Naive thymus-derived CD4-positive, alpha-beta T cell (primary cell): ENCODE data around the gene TMEM212. TPM values are rescaled to one million over a fixed set of nuclear protein-coding genes. Genes with fewer than 3 reads are reported as not detected.
A peak's percentile ranks its signal among the peaks of the same experiment; 100 is the strongest.

Source experiments
- ATAC-seq: fragments of 150-1000 bp; cut with Tn5 transposase; 2 replicates; pipeline ENCODE4 v1.10.0; 2021; ENCODE audit warnings: mild to moderate bottlenecking, moderate library complexity
- CTCF ChIA-PET: fragments of 350-600 bp; sonication (Branson Sonifier 250); formaldehyde crosslinking; loops from one replicate; lab custom pipeline; 2021; ENCODE audit warnings: antibody characterized with exemption; lab: Charles Lee
- POLR2A ChIA-PET: fragments of 350-600 bp; sonication (Branson Sonifier 250); formaldehyde crosslinking; loops from one replicate; lab custom pipeline; 2021; ENCODE audit warnings: antibody characterized with exemption, inconsistent platforms; lab: Charles Lee
- DNase-seq, 9 donors: peaks; one replicate each; pipeline versions ENCODE4 v3.0.0 to v3.0.0-alpha.2; 2020 to 2022; ENCODE audit warnings: mixed read lengths in 1 of 9
- H3K27ac ChIP-seq: one replicate; pipeline ENCODE4 v1.7.0; 2013; ENCODE audit warnings: mild to moderate bottlenecking, low read depth, low read length, moderate library complexity
- H3K27me3 ChIP-seq, 2 donors: one replicate each; pipeline ENCODE4 v1.7.0; 2013; ENCODE audit warnings: low read length in 2 of 2, mild to moderate bottlenecking in 2 of 2, moderate library complexity in 2 of 2; ENCODE audit not compliant: control insufficient read depth in 2 of 2, insufficient read depth in 2 of 2
- H3K36me3 ChIP-seq, 3 experiments: 1 replicate in 2 of 3; 2 replicates in 1 of 3; pipeline ENCODE4 v1.7.0; 2013; ENCODE audit warnings: low read length in 3 of 3, mild to moderate bottlenecking in 3 of 3, moderate library complexity in 1 of 3; ENCODE audit not compliant: insufficient read depth in 3 of 3, control insufficient read depth in 2 of 3
- H3K4me1 ChIP-seq, 2 donors: one replicate each; pipeline ENCODE4 v1.7.0; 2013; ENCODE audit warnings: low read length in 2 of 2, mild to moderate bottlenecking in 2 of 2, moderate library complexity in 1 of 2; ENCODE audit not compliant: control insufficient read depth in 2 of 2, insufficient read depth in 2 of 2
- H3K4me3 ChIP-seq: 2 replicates; pipeline ENCODE4 v1.7.0; 2013; ENCODE audit warnings: mild to moderate bottlenecking, low read length
- H3K9me3 ChIP-seq, 3 experiments: 1 replicate in 2 of 3; 2 replicates in 1 of 3; pipeline ENCODE4 v1.7.0; 2013; ENCODE audit warnings: low read length in 3 of 3; ENCODE audit not compliant: control insufficient read depth in 2 of 3
- H3K27ac Mint-ChIP-seq, 9 donors: one replicate each; pipeline ENCODE4 v1.8.0; 2020 to 2022; ENCODE audit warnings: mixed read lengths in 9 of 9, mild to moderate bottlenecking in 8 of 9, moderate library complexity in 5 of 9, inconsistent platforms in 2 of 9
- H3K27me3 Mint-ChIP-seq, 5 donors: one replicate each; pipeline ENCODE4 v1.8.0; 2021 to 2022; ENCODE audit warnings: mixed read lengths in 5 of 5, mild to moderate bottlenecking in 1 of 5
- H3K36me3 Mint-ChIP-seq, 5 donors: one replicate each; pipeline ENCODE4 v1.8.0; 2020 to 2022; ENCODE audit warnings: mixed read lengths in 5 of 5, mild to moderate bottlenecking in 3 of 5, inconsistent platforms in 1 of 5
- H3K4me1 Mint-ChIP-seq, 7 donors: one replicate each; pipeline ENCODE4 v1.8.0; 2020 to 2022; ENCODE audit warnings: mixed read lengths in 7 of 7, mild to moderate bottlenecking in 3 of 7, inconsistent platforms in 1 of 7
- H3K4me3 Mint-ChIP-seq, 10 donors: one replicate each; pipeline ENCODE4 v1.8.0; 2020 to 2022; ENCODE audit warnings: mild to moderate bottlenecking in 10 of 10, mixed read lengths in 10 of 10, moderate library complexity in 6 of 10, inconsistent platforms in 2 of 10
- H3K9me3 Mint-ChIP-seq, 11 donors: one replicate each; pipeline ENCODE4 v1.8.0; 2020 to 2022; ENCODE audit warnings: mixed read lengths in 11 of 11, mild to moderate bottlenecking in 4 of 11, inconsistent platforms in 1 of 11, moderate library complexity in 1 of 11
- intact Hi-C, 2 donors: fragments of 100-400 bp; cut with micrococcal nuclease; formaldehyde crosslinking; loops; one replicate each; pipeline ENCODE4 v1.15.1; 2023
- polyA plus RNA-seq, 2 donors: library from polyadenylated mRNA; unstranded; fragments of 300-500 nt; fragmentation: Illumina TruSeq; gene quantifications; one replicate each; pipeline ENCODE4 v1.2.3, GENCODE V29; 2021
- total RNA-seq, 6 experiments: library from RNA in 5 of 6; stranded (reverse) in 5 of 6; gene quantifications; 1 replicate in 5 of 6; 2 replicates in 1 of 6; pipeline ENCODE4 v1.2.3 and lab custom pipeline; 2021 to 2026

TMEM212 gene
- total and polyA plus RNA-seq, 7 experiments from 2014 or later: not detected

DNA sequence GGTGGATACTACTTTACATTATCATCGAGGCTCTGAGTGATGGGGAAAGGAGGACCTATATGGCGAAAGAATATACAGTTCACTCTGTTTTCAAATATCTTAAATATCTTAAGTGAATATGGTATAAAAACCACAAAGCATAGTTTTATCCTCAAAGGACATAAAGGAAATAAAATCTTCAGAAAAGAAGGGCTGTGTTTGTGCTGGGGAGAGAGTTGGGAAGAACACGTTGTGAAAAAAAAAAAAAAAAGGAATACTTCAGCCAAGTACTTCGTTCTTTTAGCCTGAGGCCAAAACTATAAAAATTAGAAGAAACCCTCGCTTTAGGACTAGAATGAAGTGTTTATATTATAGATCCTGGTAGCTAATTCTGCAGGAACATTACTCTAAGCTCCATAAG lies 10.2 kb upstream of the TMEM212 start:
- Mint-ChIP-seq H3K27ac (no peak overlapping the region), H3K27me3 (peaks cover under 1 to 34% (median 8%) of the 10 kb centered on the region in 5 donors), H3K36me3 (no peaks in the 10 kb centered on the region), H3K4me3 (no peak overlapping the region), H3K9me3 (peaks cover 0 to 1% (median 0%) of the 10 kb centered on the region in 11 donors), H3K4me1 (peaks cover 0 to 4% (median 2%) of the 10 kb centered on the region in 7 donors)
- no peak for DNase-seq
- Histone ChIP-seq H3K27ac (no peak overlapping the region), H3K4me3 (no peak overlapping the region), H3K27me3 (no peaks in the 10 kb centered on the region), H3K4me1 (no peaks in the 10 kb centered on the region), H3K36me3 (no peaks in the 10 kb centered on the region), H3K9me3 (no peaks in the 10 kb centered on the region)
- ChIA-PET CTCF (no interaction called here), POLR2A (no interaction called here)
- no peak for ATAC-seq
- intact Hi-C loops: loop anchor here in 1 of 2 donors (2.0 kb wide), 1 partner anchor 508 kb away; no protein-coding TSS in a partner anchor

GRCh38 chr3:171833789-171834460 lies 9.2 kb upstream of the TMEM212 start:
- no peaks in the 10 kb centered on the region for H3K4me1 ChIP-seq
- Mint-ChIP-seq H3K27me3 (peaks cover 4 to 34% (median 14%) of the 10 kb centered on the region in 5 donors), H3K27ac (no peak overlapping the region), H3K9me3 (peaks cover 0 to 1% (median 0%) of the 10 kb centered on the region in 11 donors), H3K36me3 (no peaks in the 10 kb centered on the region), H3K4me1 (peaks cover 0 to 6% (median 0%) of the 10 kb centered on the region in 7 donors), H3K4me3 (no peak overlapping the region)
- no peak overlapping the region for H3K4me3 ChIP-seq
- intact Hi-C loops: loop anchor here in 1 of 2 donors (1.0 to 2.0 kb wide), 2 partner anchors 507 to 873 kb away; no protein-coding TSS in a partner anchor
- ChIA-PET POLR2A (no interaction called here), CTCF (no interaction called here)
- DNase-seq (no peak), ATAC-seq (peak; percentile 47)
- no peaks in the 10 kb centered on the region for H3K9me3 ChIP-seq
- H3K36me3 ChIP-seq: no peaks in the 10 kb centered on the region
- H3K27me3 ChIP-seq: no peaks in the 10 kb centered on the region
- H3K27ac ChIP-seq: no peak overlapping the region

DNA sequence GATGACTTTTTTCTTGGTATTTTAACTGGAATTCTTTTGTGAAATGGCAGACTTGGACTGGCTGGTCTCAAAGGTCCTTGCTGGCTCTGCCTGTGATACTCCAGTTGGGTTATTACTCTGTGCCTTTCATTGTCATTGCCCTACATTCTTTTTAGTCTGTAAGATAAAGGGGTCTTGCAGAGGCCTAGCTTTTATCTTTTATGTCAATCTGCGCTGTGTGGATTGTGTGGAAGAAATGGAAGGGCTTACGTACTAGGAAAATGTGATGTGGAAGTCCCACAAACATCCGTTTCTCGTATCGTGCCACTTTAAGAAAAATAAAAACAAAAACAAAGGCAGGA lies 8.7 kb upstream of the TMEM212 start:
- Histone ChIP-seq H3K36me3 (no peaks in the 10 kb centered on the region), H3K9me3 (no peaks in the 10 kb centered on the region), H3K27ac (no peak overlapping the region), H3K4me1 (no peaks in the 10 kb centered on the region), H3K27me3 (no peaks in the 10 kb centered on the region), H3K4me3 (no peak overlapping the region)
- Mint-ChIP-seq H3K4me3 (no peak overlapping the region), H3K4me1 (peaks cover 0 to 6% (median 0%) of the 10 kb centered on the region in 7 donors), H3K27me3 (peaks cover 4 to 30% (median 14%) of the 10 kb centered on the region in 5 donors), H3K36me3 (no peaks in the 10 kb centered on the region), H3K9me3 (peaks cover 0 to 1% (median 0%) of the 10 kb centered on the region in 11 donors), H3K27ac (no peak overlapping the region)
- DNase-seq: no peak
- POLR2A ChIA-PET: no interaction called here
- CTCF ChIA-PET: no interaction called here
- ATAC-seq: no peak
- intact Hi-C loops: loop anchor here in 1 of 2 donors (1.0 kb wide), 1 partner anchor 873 kb away; no protein-coding TSS in a partner anchor

DNA sequence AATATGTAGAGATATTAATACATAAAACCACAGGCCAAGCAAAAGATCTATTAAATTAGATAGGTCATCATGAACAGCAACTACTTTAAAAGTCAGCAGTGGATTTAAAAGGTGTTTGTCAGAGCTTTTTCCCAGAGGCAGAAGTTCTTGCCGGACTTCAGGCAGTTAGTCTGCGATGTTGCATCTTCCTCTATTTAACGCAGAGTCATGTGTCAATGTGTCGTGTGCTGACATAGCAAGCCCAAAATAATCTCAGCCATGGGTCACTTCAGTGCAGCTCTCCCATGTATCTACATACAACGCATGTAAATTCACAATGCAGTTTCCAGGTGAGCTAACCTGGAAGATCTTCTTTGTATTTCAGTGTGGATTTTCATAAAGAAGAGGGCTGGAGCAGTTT lies 8.0 kb upstream of the TMEM212 start:
- ATAC-seq (peak; percentile 57), DNase-seq (no peak)
- ChIA-PET POLR2A (no interaction called here), CTCF (no interaction called here)
- Mint-ChIP-seq H3K4me3 (no peak overlapping the region), H3K27me3 (peaks cover 4 to 29% (median 14%) of the 10 kb centered on the region in 5 donors), H3K36me3 (no peaks in the 10 kb centered on the region), H3K4me1 (peaks cover 0 to 1% (median 0%) of the 10 kb centered on the region in 7 donors), H3K27ac (no peak overlapping the region), H3K9me3 (peaks cover 0 to 1% (median 0%) of the 10 kb centered on the region in 11 donors)
- H3K27ac ChIP-seq: no peak overlapping the region
- H3K36me3 ChIP-seq: no peaks in the 10 kb centered on the region
- intact Hi-C loops: no loop called here
- H3K9me3 ChIP-seq: no peaks in the 10 kb centered on the region
- no peaks in the 10 kb centered on the region for H3K27me3 ChIP-seq
- no peaks in the 10 kb centered on the region for H3K4me1 ChIP-seq
- no peak overlapping the region for H3K4me3 ChIP-seq

GRCh38 chr3:171835613-171836012 lies 7.5 kb upstream of the TMEM212 start:
- Mint-ChIP-seq H3K27me3 (peaks cover 6 to 33% (median 14%) of the 10 kb centered on the region in 5 donors), H3K9me3 (peaks cover 0 to 1% (median 0%) of the 10 kb centered on the region in 11 donors), H3K27ac (no peak overlapping the region), H3K4me3 (no peak overlapping the region), H3K4me1 (peaks cover 0 to 4% (median 0%) of the 10 kb centered on the region in 7 donors), H3K36me3 (no peaks in the 10 kb centered on the region)
- Histone ChIP-seq H3K9me3 (no peaks in the 10 kb centered on the region), H3K27ac (no peak overlapping the region), H3K4me1 (no peaks in the 10 kb centered on the region), H3K4me3 (no peak overlapping the region), H3K27me3 (no peaks in the 10 kb centered on the region), H3K36me3 (no peaks in the 10 kb centered on the region)
- CTCF ChIA-PET: interaction anchor here (0.5 kb wide), 1 partner anchor 22 kb away, joined by 3 read pairs; no protein-coding TSS in a partner anchor
- ATAC-seq (no peak), DNase-seq (no peak)
- POLR2A ChIA-PET: no interaction called here
- intact Hi-C loops: no loop called here

DNA sequence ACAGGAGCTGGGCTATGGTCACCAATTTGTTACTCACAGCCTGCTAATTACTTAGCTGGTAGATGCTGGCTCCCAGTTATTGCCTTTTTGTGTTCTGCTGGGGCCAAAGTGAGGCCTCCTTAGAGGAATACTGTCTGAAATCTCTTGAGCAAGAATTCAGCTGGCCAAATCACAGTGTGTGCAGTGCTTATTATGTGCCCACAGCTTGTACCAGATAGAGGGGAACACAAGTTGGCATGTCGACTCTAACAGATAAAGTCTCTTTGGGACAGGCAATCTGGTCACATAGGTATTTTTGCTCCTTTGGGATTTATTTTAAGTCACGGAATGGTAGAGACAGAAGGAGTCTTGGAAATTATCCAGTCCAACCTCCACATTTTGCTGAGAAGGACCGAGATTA lies 6.3 kb upstream of the TMEM212 start:
- ChIA-PET POLR2A (no interaction called here), CTCF (no interaction called here)
- Mint-ChIP-seq H3K27ac (no peak overlapping the region), H3K4me3 (no peak overlapping the region), H3K9me3 (peaks cover 0 to 1% (median 0%) of the 10 kb centered on the region in 11 donors), H3K4me1 (peaks cover 0 to 5% (median 0%) of the 10 kb centered on the region in 7 donors), H3K27me3 (peaks cover 6 to 37% (median 9%) of the 10 kb centered on the region in 5 donors), H3K36me3 (no peaks in the 10 kb centered on the region)
- intact Hi-C loops: no loop called here
- ATAC-seq (no peak), DNase-seq (no peak)
- no peaks in the 10 kb centered on the region for H3K4me1 ChIP-seq
- H3K27me3 ChIP-seq: no peaks in the 10 kb centered on the region
- no peaks in the 10 kb centered on the region for H3K9me3 ChIP-seq
- no peak overlapping the region for H3K27ac ChIP-seq
- no peak overlapping the region for H3K4me3 ChIP-seq
- H3K36me3 ChIP-seq: no peaks in the 10 kb centered on the region

GRCh38 chr3:171837698-171838097 lies 5.5 kb upstream of the TMEM212 start:
- ATAC-seq (no peak), DNase-seq (no peak)
- no peaks in the 10 kb centered on the region for H3K4me1 ChIP-seq
- no peak overlapping the region for H3K27ac ChIP-seq
- no peaks in the 10 kb centered on the region for H3K27me3 ChIP-seq
- Mint-ChIP-seq H3K27me3 (peaks cover 6 to 34% (median 9%) of the 10 kb centered on the region in 5 donors), H3K36me3 (no peaks in the 10 kb centered on the region), H3K4me1 (peaks cover 0 to 5% (median 0%) of the 10 kb centered on the region in 7 donors), H3K4me3 (no peak overlapping the region), H3K27ac (no peak overlapping the region), H3K9me3 (peaks cover 0 to 1% (median 0%) of the 10 kb centered on the region in 11 donors)
- H3K4me3 ChIP-seq: no peak overlapping the region
- ChIA-PET POLR2A (no interaction called here), CTCF (no interaction called here)
- no peaks in the 10 kb centered on the region for H3K9me3 ChIP-seq
- H3K36me3 ChIP-seq: no peaks in the 10 kb centered on the region
- intact Hi-C loops: no loop called here
